Measurements from ENCODE around the gene CHD8. TPM values are rescaled to one million over a fixed set of nuclear protein-coding genes. Genes with fewer than 3 reads are reported as not detected.
A peak's percentile ranks its signal among the peaks of the same experiment; 100 is the strongest.

The CHD8 gene
- total and polyA plus RNA-seq, 10 of the 15 experiments (the other 5 are each of a cell fraction or from before 2014, with no cell fraction given): 20.2 to 79.5 (median 35.5) TPM

- TF ChIP-seq E2F8 (IDR thresholded peaks at IDR 0.05; ENCODE audit: low read depth, partially characterized antibody) (no peak), TARDBP (IDR thresholded peaks at IDR 0.05; ENCODE audit: borderline replicate concordance) (no peak), CBX3 (IDR thresholded peaks at IDR 0.05; ENCODE audit: borderline replicate concordance, low read depth) (no peak), ATF2 (IDR thresholded peaks at IDR 0.05; ENCODE audit: low read length) (no peak; the same call in 1 of the 2 replicates), NFIC (IDR thresholded peaks at IDR 0.05; ENCODE audit: low read depth, low read length) (no peak), NBN (IDR thresholded peaks at IDR 0.05) (0 out of 2 replicates have a peak, but pooled peaks have one; percentile 24), ZNF622 (IDR thresholded peaks at IDR 0.05) (no peak), TCF7 (IDR thresholded peaks at IDR 0.05; ENCODE audit: borderline replicate concordance) (no peak), EED (IDR thresholded peaks at IDR 0.05; ENCODE audit: low read depth) (peak; percentile 90), MAX (IDR thresholded peaks at IDR 0.05; ENCODE audit: low read depth, low read length) (no peak), CREM (IDR thresholded peaks at IDR 0.05; ENCODE audit: low read depth) (no peak), RBBP5 (conservative IDR thresholded peaks at IDR 0.05) (no peak), PAX8 (IDR thresholded peaks at IDR 0.05) (no peak), EP300 (IDR thresholded peaks at IDR 0.05; ENCODE audit: borderline replicate concordance in 1 of 2, control insufficient read depth in 1 of 2, low read depth in 2 of 2, low read length in 2 of 2) (no peak), ESRRA (IDR thresholded peaks at IDR 0.05; ENCODE audit: low read length) (no peak), IRF4 (IDR thresholded peaks at IDR 0.05; ENCODE audit: low read depth, low read length) (peak; percentile 28; the same call in 1 of the 2 replicates), BCL3 (IDR thresholded peaks at IDR 0.05; ENCODE audit: borderline replicate concordance, insufficient read depth, low read depth, low read length, poor library complexity, severe bottlenecking) (no peak), POLR2A (IDR thresholded peaks at IDR 0.05; ENCODE audit: low read depth, low read length) (no peak), JUNB (IDR thresholded peaks at IDR 0.05) (no peak), CUX1 (IDR thresholded peaks at IDR 0.05; ENCODE audit: insufficient replicate concordance, low read depth, low read length) (no peak)
Observed at GRCh38 chr14:21385188-21385904, 70.6 kb downstream of the CHD8 start (continued).

Data from GM12878 (cell line).